ENCODE data around the gene USP17L13.
"Not testable (repeated sequence)": the region's sequence is repeated elsewhere in the genome, so short reads cannot be mapped to it uniquely, and the experiment has no call there.

- TF ChIP-seq EP300 (IDR thresholded peaks at IDR 0.05); POLR2A (IDR thresholded peaks at IDR 0.05; ENCODE audit: low read depth); POLR2AphosphoS5 (IDR thresholded peaks at IDR 0.05): not testable (repeated sequence)
- TF ChIP-seq, protein P1, sequence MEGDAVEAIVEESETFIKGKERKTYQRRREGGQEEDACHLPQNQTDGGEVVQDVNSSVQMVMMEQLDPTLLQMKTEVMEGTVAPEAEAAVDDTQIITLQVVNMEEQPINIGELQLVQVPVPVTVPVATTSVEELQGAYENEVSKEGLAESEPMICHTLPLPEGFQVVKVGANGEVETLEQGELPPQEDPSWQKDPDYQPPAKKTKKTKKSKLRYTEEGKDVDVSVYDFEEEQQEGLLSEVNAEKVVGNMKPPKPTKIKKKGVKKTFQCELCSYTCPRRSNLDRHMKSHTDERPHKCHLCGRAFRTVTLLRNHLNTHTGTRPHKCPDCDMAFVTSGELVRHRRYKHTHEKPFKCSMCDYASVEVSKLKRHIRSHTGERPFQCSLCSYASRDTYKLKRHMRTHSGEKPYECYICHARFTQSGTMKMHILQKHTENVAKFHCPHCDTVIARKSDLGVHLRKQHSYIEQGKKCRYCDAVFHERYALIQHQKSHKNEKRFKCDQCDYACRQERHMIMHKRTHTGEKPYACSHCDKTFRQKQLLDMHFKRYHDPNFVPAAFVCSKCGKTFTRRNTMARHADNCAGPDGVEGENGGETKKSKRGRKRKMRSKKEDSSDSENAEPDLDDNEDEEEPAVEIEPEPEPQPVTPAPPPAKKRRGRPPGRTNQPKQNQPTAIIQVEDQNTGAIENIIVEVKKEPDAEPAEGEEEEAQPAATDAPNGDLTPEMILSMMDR (IDR thresholded peaks at IDR 0.05), result not testable (repeated sequence)
Measured at GRCh38 chr4:9224596-9224995, at the start of gene USP17L13.

All from esophagus muscularis mucosa (tissue), 4 donors.